ENCODE measurements around the gene NRAP.

DNA sequence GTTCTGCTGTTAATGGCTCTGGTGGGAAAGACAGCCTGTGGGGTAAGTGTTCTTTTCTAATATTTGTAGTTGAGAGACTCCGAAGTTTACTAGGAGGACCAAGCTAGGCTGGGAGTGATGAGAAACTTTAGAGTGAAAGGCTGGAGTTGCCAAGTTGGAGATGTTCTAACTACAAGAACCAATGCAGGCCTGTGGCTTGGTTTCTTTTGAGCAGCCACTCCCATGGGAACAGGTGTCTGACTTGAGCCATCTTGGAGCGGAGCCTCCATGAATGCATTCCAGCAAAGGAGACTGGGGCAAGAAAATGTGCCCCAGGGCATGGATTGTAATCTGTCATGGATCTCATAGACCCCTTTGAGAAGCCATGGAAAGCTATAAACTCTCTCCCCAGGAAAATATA lies 110.7 kb downstream of the NRAP start:
- TF ChIP-seq CREB1 (CRISPR knock-in tag; IDR thresholded peaks at IDR 0.05; ENCODE audit: low read depth) (no peak), CTCF (conservative IDR thresholded peaks at IDR 0.05; ENCODE audit: low read depth in 2 of 2) (no peak), EZH2phosphoT487 (IDR thresholded peaks at IDR 0.05; ENCODE audit: unreplicated experiment) (no peak), ZNF331 (CRISPR knock-in tag; IDR thresholded peaks at IDR 0.05; ENCODE audit: low read depth) (no peak), POLR2AphosphoS5 (IDR thresholded peaks at IDR 0.05; ENCODE audit: low read depth) (no peak), REST (IDR thresholded peaks at IDR 0.05; ENCODE audit: unreplicated experiment) (no peak), EZH2 (IDR thresholded peaks at IDR 0.05; ENCODE audit: low read depth, unreplicated experiment) (no peak), NANOG (IDR thresholded peaks at IDR 0.05; ENCODE audit: borderline replicate concordance) (no peak), JUNB (IDR thresholded peaks at IDR 0.05; ENCODE audit: unreplicated experiment) (no peak), STAT1 (IDR thresholded peaks at IDR 0.05; ENCODE audit: unreplicated experiment) (no peak), ZNF114 (CRISPR knock-in tag; IDR thresholded peaks at IDR 0.05) (no peak)

All from GM23338 (cell line).